Motor neuron (in vitro differentiated cells): ENCODE measurements around the gene NCBP2. TPM values are rescaled to one million over a fixed set of nuclear protein-coding genes. Genes with fewer than 3 reads are reported as not detected.

ENCODE experiments used
- ATAC-seq, 8 experiments: fragments of 200-7000 bp; cut with Tn5 transposase; replicated peaks in 6 of 8; 2 replicates each; pipeline ENCODE4 v1.8.0; 2021; ENCODE audit warnings: mild to moderate bottlenecking in 8 of 8, moderate library complexity in 8 of 8
- H3K27ac ChIP-seq, 2 donors: fragments of 250-450 bp; sonication (Bioruptor Pico); 2 replicates each; pipeline ENCODE4 v1.9.0; 2021; ENCODE audit warnings: antibody characterized with exemption in 2 of 2, mild to moderate bottlenecking in 2 of 2, moderate library complexity in 1 of 2
- H3K4me1 ChIP-seq, 2 donors: fragments of 250-450 bp; sonication (Bioruptor Pico); replicated peaks in 1 of 2; 2 replicates each; pipeline ENCODE4 v1.6.1; 2021; ENCODE audit warnings: antibody characterized with exemption in 2 of 2, mild to moderate bottlenecking in 2 of 2, moderate library complexity in 1 of 2
- H3K4me3 ChIP-seq, 5 donors: fragments of 250-450 bp; sonication (Bioruptor Pico); 2 replicates each; pipeline ENCODE4 v1.9.0; 2021; ENCODE audit warnings: antibody characterized with exemption in 5 of 5, mild to moderate bottlenecking in 5 of 5, moderate library complexity in 4 of 5
- WGBS, 10 experiments: fragments of 450-650 bp; shearing (Covaris generic); methylation state at CpG; one replicate each; pipeline ENCODE4 v1.0.0; 2022; 5-methylcytosine and 5-hydroxymethylcytosine counted together
- in situ Hi-C, 9 experiments: fragments of 400-800 bp; cut with MboI; loops; one replicate each; pipeline ENCODE4 v1.15.0; 2021; ENCODE audit warnings: low sequenced_read_pairs in 9 of 9, low pct_unique_long_range_greater_than_20kb in 2 of 9; ENCODE audit not compliant: unreplicated experiment in 9 of 9
- total RNA-seq, 8 experiments: library from RNA; unstranded; fragments of 300-600 nt; gene quantifications; 2 replicates each; pipeline versions ENCODE4 v1.2.3 to v1.2.4, GENCODE V29; 2022

The NCBP2 gene
- total RNA-seq, 8 experiments from 2014 or later: 83.9 to 130 (median 96.8) TPM

DNA sequence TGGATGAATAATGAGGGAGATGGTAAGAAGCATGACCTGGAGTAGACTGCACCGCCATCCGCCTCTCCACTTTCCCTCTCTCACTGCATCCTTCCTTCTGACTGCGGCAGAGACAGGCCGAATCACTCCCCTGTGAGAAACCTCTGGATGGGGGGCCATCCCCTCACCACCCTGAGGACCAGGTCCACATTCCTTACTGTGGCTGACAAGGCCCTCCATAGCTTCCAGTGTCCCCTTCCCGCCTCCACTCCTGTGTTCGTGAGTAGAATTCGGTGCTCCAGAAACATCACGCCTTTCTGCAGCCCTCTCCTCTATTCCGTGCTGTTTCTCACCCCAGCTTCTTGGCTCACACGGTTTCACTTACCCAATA, 23.5 kb upstream of the NCBP2 start:
- Histone ChIP-seq H3K27ac (no peak overlapping the region), H3K4me1 (peaks cover 5 to 12% of the 10 kb centered on the region in 2 donors), H3K4me3 (no peak overlapping the region)
- in situ Hi-C loops: no loop called here
- ATAC-seq: no peak
- WGBS, 10 experiments: 57 to 98% (median 89%) methylated on average over 1 to 10 of the region's 10 CpGs; no CpG with 5 or more reads in 2 of the 10 experiments

DNA sequence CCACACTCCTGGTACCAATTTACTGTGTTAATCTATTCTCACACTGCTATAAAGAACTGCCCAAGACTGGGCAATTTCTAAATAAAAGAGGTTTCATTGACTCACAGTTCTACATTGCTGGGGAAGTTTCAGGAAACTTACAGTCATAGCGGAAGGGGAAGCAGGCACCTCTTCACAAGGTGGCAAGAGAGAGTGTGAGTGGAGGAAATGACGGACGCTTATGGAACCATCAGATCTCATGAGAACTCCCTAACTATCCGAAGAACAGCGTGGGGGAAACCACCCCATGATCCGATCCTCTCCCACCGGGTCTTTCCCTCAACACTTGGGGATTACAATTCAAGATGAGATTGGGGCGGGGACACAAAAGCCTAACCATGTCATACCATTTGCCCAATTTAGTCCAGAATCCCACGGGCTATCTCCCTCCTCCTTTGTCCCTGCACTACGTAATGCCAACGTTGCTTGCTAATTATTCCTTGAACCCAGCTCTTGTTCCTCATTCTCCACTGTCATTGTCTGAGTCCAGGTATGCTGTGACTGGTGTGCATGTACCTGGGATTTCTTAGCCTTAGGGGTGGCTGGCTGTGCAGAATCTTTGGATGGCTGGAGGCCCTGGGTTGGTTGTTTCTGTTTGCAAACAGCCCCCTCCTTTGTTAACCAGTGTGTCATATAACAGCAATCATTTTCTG, 22.9 kb upstream of the NCBP2 start:
- 55 to 91% (median 83%) methylated on average over 3 to 11 of the region's 11 CpGs; no CpG with 5 or more reads in 3 of the 10 experiments for WGBS, 10 experiments
- in situ Hi-C loops: no loop called here

DNA sequence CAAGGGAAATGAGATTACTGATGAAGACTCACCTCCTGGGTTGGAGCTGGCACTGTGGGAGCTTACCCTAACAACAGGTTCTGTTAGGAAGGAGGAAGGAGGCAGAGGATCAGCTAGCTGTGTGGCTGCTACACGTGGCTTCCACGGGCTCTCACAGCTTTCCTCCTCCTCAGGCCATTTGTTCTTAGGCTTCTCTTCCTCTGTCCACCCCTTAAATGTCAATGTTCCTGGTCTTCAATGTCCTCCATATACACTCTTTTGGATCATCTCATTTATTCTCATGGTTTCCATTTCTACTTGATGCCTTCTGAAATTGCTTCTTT, 21.3 kb upstream of the NCBP2 start:
- Histone ChIP-seq H3K4me1 (peaks cover 5 to 12% of the 10 kb centered on the region in 2 donors), H3K27ac (no peak overlapping the region), H3K4me3 (no peak overlapping the region)
- ATAC-seq: no peak
- 47 to 100% (median 83%) methylated on average over 1 to 2 of the region's 2 CpGs; no CpG with 5 or more reads in 2 of the 10 experiments for WGBS, 10 experiments
- in situ Hi-C loops: no loop called here

More for the DNA sequence above, 22.9 kb upstream of the NCBP2 start:
- no peak overlapping the region for H3K4me3 ChIP-seq
- H3K4me1 ChIP-seq: peaks cover 5 to 12% of the 10 kb centered on the region in 2 donors
- H3K27ac ChIP-seq: no peak overlapping the region
- no peak for ATAC-seq

DNA sequence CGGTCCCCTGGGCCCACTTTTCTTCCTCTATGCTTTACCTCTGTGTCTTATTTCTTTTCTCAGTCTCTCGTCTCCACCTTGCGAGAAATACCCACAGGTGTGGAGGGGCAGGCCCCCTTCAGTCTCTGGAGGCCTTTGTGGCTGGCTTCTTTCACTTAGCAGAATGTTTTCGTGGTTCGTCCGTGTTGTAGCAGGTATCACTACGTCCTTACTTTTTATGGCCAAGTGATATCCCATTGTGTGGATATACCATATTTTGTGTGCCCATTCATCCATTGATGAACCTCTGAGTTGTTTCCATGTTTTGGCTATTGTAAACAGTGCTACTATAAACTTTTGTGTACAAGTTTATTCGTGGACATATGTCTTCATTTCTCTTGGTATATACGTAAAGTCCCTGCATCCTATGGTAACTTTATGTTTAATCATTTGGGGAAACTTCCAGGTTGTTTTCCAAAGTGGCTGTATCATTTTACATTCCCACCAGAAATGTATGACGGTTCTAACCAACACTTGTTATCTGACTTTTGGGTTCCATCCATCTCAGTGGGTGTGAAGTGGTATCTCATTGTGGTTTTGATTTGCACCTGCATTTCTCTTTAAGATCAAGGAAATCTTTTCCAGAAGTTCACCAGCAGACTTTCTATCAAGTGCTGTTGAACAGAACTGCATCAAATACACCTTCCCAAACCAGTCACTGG, 20.8 kb upstream of the NCBP2 start:
- Histone ChIP-seq H3K4me1 (peaks cover 4 to 12% of the 10 kb centered on the region in 2 donors), H3K27ac (no peak overlapping the region), H3K4me3 (no peak overlapping the region)
- in situ Hi-C loops: no loop called here
- ATAC-seq: no peak
- 53 to 100% (median 80%) methylated on average over 2 to 10 of the region's 10 CpGs for WGBS, 10 experiments

DNA sequence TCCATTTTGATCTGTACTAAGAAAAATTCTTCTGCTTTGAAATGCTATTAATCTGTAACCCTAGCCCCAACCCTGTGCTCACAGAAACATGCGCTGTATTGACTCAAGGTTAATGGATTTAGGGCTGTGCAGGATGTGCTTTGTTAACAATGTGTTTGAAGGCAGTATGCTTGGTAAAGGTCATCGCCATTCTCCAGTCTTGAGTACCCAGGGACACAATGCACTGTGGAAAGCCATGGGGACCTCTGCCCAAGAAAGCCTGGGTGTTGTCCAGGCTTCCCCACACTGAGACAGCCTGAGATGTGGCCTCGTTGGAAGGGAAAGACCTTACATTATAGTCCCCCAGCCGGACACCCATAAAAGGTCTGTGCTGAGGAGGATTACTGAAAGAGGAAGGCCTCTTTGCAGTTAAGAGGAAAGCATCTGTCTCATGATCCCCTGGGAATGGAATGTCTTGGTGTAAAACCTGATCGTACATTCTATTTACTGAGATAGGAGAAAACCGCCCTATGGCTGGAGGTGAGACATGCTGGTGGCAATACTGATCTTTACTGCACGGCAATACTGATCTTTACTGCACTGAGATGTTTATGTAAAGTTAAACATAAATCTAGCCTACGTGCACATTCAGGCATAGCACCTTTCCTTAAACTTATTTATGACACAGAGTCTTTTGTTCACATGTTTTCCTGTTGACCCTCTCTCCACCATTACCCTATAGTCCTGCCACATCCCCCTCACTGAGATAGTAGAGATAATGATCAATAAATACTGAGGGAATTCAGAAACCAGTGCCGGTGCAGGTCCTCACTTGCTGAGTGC, 20.0 kb upstream of the NCBP2 start:
- ATAC-seq: no peak
- no peak overlapping the region for H3K27ac ChIP-seq
- in situ Hi-C loops: no loop called here
- WGBS, 10 experiments: 20 to 100% (median 79%) methylated on average over 1 to 8 of the region's 9 CpGs; no CpG with 5 or more reads in 1 of the 10 experiments
- H3K4me1 ChIP-seq: peaks cover 0 to 9% of the 10 kb centered on the region in 2 donors
- no peak overlapping the region for H3K4me3 ChIP-seq

DNA sequence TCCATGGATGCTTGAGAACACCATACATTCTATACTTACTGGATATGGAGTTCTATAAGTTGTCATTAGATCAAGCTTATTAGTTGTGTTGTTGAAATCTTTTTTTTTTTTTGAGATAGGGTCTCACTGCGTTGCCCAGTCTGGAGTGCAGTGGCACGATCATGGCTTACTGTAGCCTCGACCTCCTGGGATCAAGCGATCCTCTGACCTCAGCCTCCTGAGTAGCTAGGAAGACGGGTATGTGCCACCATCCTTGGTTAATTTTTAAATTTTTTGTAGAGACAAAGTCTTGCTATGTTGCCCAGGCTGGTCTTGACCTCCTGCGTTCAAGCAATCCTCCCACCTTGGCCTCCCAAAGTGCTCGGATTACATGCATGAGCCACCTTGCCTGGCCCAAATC, 12.5 kb upstream of the NCBP2 start:
- H3K27ac ChIP-seq: no peak overlapping the region
- WGBS, 10 experiments: 53 to 92% (median 79%) methylated on average over 2 to 7 of the region's 7 CpGs; no CpG with 5 or more reads in 1 of the 10 experiments
- H3K4me3 ChIP-seq: no peak overlapping the region
- H3K4me1 ChIP-seq: no peaks in the 10 kb centered on the region
- in situ Hi-C loops: no loop called here
- ATAC-seq: no peak

DNA sequence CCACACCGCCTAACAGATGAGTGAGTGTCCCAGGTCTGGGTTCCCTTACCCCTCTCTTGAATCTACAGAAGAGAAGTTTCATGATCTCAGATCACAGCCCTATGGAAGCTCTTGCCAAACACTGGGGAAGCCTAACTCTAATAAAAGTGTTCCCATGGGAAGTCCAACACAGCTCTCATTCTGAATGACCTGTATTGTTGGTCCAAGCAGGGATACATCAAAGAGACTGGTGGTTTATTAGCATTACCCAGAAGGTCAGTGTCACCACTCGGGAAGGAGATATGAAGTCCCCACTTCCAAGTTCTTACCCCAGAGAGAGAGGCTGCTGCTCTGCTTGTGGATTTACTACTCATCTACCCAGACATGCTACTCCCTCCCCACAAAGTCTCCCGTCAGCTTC, 9.0 kb upstream of the NCBP2 start:
- Histone ChIP-seq H3K4me3 (no peak overlapping the region), H3K27ac (no peak overlapping the region), H3K4me1 (no peaks in the 10 kb centered on the region)
- in situ Hi-C loops: no loop called here
- 67 to 100% (median 67%) methylated on average over 1 of the region's 3 CpGs; no CpG with 5 or more reads in 7 of the 10 experiments for WGBS, 10 experiments
- ATAC-seq: no peak

DNA sequence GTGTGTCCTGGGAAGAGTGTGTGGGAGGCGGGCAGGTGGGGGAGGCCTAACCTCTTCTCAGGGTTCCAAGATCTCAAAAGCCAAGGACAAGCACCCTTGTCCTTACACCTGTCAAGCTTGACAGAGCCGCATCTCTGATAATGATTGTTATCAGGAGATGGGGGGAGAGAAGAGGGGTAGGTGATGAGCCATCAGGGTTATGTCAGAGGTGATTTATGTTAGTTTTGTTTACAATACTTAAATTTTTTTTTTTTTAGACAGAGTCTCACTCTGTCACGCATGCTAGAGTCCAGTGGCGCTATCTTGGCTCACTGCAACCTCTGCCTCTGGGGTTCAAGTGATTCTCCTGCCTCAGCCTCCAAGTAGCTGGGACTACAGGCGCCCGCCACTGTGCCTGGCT, 7.4 kb upstream of the NCBP2 start:
- in situ Hi-C loops: no loop called here

DNA sequence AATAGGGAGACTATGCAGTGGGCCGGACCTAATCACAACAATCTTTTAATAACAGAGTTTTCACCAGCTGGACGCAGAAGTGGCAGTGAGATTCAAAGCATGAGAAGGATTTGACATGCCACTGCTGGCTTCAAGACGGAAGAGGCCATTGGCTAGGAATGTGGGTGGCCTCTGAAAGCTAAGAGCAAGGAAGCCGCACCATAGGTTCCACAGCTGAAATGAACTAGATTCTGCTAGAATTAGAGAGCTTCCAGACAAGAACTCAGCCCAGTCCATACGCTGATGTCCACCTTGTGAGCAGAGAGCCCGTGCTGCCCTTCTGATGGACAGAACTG, 6.9 kb upstream of the NCBP2 start:
- Histone ChIP-seq H3K4me1 (no peaks in the 10 kb centered on the region), H3K27ac (no peak overlapping the region), H3K4me3 (no peak overlapping the region)
- in situ Hi-C loops: no loop called here
- 42 to 93% (median 78%) methylated on average over 1 to 4 of the region's 6 CpGs; no CpG with 5 or more reads in 2 of the 10 experiments for WGBS, 10 experiments
- ATAC-seq: no peak

More for the DNA sequence above, 7.4 kb upstream of the NCBP2 start:
- WGBS, 10 experiments: 80 to 100% (median 86%) methylated on average over 2 to 3 of the region's 6 CpGs; no CpG with 5 or more reads in 4 of the 10 experiments
- ATAC-seq: no peak
- Histone ChIP-seq H3K4me3 (no peak overlapping the region), H3K4me1 (no peaks in the 10 kb centered on the region), H3K27ac (no peak overlapping the region)

DNA sequence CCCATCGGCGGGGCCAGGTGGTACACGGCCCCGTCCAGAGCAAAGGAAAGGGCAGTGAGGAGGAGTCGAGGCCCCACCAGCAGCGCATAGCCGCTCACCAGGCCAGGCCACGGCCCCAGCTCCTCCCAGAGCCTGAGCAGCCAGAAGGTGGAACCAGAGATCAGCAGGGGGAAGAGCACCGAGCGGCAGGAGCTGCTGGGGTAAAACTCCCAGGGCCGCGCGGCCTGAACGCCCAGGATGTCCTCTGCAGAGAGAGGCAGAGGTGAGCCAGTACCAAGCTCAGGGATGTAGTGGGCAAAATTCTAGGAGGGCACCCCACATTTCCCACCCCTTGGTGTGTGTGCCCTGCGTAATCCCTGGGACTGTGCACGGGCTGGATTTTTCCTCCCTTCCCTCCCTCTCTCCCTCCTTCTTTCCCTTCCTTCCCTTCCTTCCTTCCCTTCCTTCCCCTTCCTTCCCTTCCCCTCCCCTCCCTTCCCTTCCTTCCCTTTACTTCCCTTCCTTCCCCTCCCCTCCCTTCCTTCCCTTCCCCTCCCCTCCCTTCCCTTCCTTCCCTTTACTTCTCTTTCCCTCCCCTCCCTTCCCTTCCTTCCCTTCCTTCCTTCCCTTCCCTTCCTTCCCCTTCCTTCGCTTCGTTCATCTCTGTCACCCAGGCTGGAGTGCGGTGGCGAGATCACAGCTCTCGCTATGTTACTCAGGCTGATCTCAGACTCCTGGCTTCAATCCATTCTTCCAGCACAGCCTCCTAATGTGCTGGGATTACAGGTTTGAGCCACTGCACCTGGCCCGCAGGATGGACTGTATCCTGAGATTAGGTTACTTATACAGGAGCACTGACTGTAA, 6.3 kb upstream of the NCBP2 start:
- WGBS, 10 experiments: 33 to 100% (median 38%) methylated on average over 1 to 6 of the region's 22 CpGs; no CpG with 5 or more reads in 5 of the 10 experiments
- in situ Hi-C loops: no loop called here
- peak in 7 of 8 experiments; percentile 8 to 75 (median 45) for ATAC-seq

DNA sequence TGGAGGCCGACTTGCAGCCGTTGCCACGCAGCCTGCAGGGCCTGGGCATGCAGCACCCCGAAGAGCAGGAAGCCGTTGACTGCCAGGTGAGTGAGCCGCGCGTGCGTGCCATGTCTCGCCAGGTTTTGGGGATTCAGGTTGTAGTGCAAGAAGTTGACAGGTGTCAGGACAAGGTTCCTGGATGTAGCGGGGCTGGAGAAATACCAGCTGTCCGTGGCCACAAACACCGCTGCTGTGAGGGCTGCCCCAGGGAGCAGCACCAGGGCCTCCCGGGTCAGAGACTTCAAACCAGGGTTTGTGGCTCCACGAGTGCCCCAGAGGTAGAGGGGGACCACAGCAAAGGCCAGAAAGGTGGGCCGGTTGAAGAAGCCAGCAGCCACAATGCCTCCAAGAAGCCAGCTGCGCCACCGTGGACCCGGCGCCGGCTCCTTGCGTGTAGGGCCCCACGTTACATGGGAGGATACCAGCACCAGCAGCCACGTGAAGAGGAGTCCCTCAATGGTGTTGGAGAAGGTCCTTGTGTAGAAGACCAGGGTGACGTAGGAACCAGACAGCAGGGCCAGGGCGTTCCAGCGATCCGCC, 5.6 kb upstream of the NCBP2 start:
- 80 to 100% (median 92%) methylated on average over 1 to 7 of the region's 28 CpGs; no CpG with 5 or more reads in 4 of the 10 experiments for WGBS, 10 experiments
- ATAC-seq: peak in 1 of 8 experiments; percentile 9
- in situ Hi-C loops: no loop called here

More for the DNA sequence above, 6.3 kb upstream of the NCBP2 start:
- Histone ChIP-seq H3K4me3 (no peak overlapping the region), H3K27ac (no peak overlapping the region), H3K4me1 (peaks cover 3 to 5% of the 10 kb centered on the region in 2 donors)

DNA sequence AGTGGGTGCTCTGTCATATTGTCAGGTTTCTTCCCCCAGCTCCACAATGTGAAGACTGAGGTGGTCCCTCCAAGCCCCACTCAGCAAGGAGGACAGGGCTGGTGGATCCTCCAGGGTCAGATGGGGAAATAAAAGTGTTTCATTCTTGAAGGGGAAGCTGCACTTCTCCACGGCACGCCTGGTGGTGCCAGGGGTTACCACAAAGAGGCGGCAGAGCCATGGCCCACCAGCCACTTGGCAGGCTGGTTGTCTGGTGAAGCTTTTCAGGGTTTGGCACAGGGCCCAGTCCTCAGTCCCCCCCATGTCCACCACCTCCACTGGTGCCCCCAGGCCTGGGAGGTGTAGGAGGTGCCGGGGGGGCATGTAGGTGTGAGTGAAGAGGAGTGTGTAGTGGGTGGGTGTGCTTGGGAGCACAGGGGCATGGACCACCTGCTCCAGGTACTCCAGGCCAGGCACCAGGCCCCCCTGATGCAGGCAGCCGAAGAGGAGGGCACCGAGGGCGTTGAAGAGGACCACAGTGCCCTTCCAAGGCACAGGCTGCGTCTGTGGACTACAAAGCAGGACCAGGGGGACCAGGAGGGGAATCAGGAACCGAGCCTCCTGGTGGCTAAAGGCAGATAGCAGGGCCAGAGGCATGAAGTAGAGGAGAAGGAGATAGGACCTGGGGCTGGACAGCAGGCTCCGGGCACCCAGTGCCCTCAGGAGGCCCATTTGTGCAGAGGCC, 5.0 kb upstream of the NCBP2 start:
- no peak overlapping the region for H3K27ac ChIP-seq
- H3K4me1 ChIP-seq: peaks cover 6 to 9% of the 10 kb centered on the region in 2 donors
- 60 to 87% (median 61%) methylated on average over 1 to 4 of the region's 10 CpGs; no CpG with 5 or more reads in 7 of the 10 experiments for WGBS, 10 experiments
- in situ Hi-C loops: no loop called here
- no peak overlapping the region for H3K4me3 ChIP-seq
- no peak for ATAC-seq

More for the DNA sequence above, 5.6 kb upstream of the NCBP2 start:
- no peak overlapping the region for H3K4me3 ChIP-seq
- H3K4me1 ChIP-seq: peaks cover 6 to 9% of the 10 kb centered on the region in 2 donors
- H3K27ac ChIP-seq: no peak overlapping the region
